Activated CD4-positive, alpha-beta T cell treated with anti-CD3 and anti-CD28 coated beads for 36 hours (primary cell): Measurements from ENCODE around the gene GLP2R. TPM values are rescaled to one million over a fixed set of nuclear protein-coding genes. Genes with fewer than 3 reads are reported as not detected.
"Not testable (repeated sequence)": the region's sequence is repeated elsewhere in the genome, so short reads cannot be mapped to it uniquely, and the experiment has no call there.

ENCODE experiments used
- ATAC-seq: fragments of 200-7000 bp; cut with Tn5 transposase; one replicate; pipeline ENCODE4 v1.10.0; 2021; ENCODE audit warnings: mild to moderate bottlenecking, moderate library complexity
- CTCF ChIA-PET: fragments of 350-600 bp; sonication (Branson Sonifier 250); formaldehyde crosslinking; loops from one replicate; lab custom pipeline; 2021; ENCODE audit warnings: antibody characterized with exemption; lab: Charles Lee
- POLR2A ChIA-PET: fragments of 350-600 bp; sonication (Branson Sonifier 250); formaldehyde crosslinking; loops from one replicate; lab custom pipeline; 2021; ENCODE audit warnings: antibody characterized with exemption, inconsistent platforms; lab: Charles Lee
- DNase-seq: peaks from one replicate; pipeline ENCODE4 v3.0.0-alpha.2; 2020
- H3K27ac Mint-ChIP-seq: one replicate; pipeline ENCODE4 v1.8.0; 2021; ENCODE audit warnings: mixed read lengths
- H3K27me3 Mint-ChIP-seq: one replicate; pipeline ENCODE4 v1.8.0; 2021; ENCODE audit warnings: mixed read lengths
- H3K36me3 Mint-ChIP-seq: one replicate; pipeline ENCODE4 v1.8.0; 2021; ENCODE audit warnings: low read depth, mixed read lengths
- H3K4me1 Mint-ChIP-seq: one replicate; pipeline ENCODE4 v1.8.0; 2021; ENCODE audit warnings: mixed read lengths
- H3K4me3 Mint-ChIP-seq: one replicate; pipeline ENCODE4 v1.8.0; 2021; ENCODE audit warnings: mild to moderate bottlenecking, moderate library complexity, mixed read lengths
- H3K9me3 Mint-ChIP-seq: one replicate; pipeline ENCODE4 v1.8.0; 2021; ENCODE audit warnings: low read depth, mixed read lengths
- intact Hi-C, 2 experiments: fragments of 100-400 bp; cut with DNase I in 1 of 2; cut with micrococcal nuclease in 1 of 2; formaldehyde crosslinking; loops; one replicate each; pipeline versions ENCODE4 v1.14.2 to v1.15.1; 2022 to 2024; cut with DNase I, micrococcal nuclease
- total RNA-seq, 2 experiments: library from RNA; stranded (reverse); gene quantifications; one replicate each; pipeline ENCODE4 v1.2.3, GENCODE V29; 2021

Gene GLP2R
- total RNA-seq, 2 experiments from 2014 or later, result not detected

- no peaks in the 10 kb centered on the region for H3K36me3 Mint-ChIP-seq
- POLR2A ChIA-PET, result no interaction called here
- no peaks in the 10 kb centered on the region for H3K4me1 Mint-ChIP-seq
- no peaks in the 10 kb centered on the region for H3K27me3 Mint-ChIP-seq
- no peak overlapping the region for H3K4me3 Mint-ChIP-seq
- no peaks in the 10 kb centered on the region for H3K9me3 Mint-ChIP-seq
- CTCF ChIA-PET, result no interaction called here
- no peak overlapping the region for H3K27ac Mint-ChIP-seq
- DNase-seq (no peak), ATAC-seq (no peak)
- intact Hi-C loops, result no loop called here
These were observed 90.4 kb downstream of the GLP2R start for GRCh38 chr17:9916108-9916507.

- intact Hi-C loops, result no loop called here
- Mint-ChIP-seq H3K4me3 (no peak overlapping the region), H3K4me1 (no peaks in the 10 kb centered on the region), H3K36me3 (no peaks in the 10 kb centered on the region), H3K9me3 (no peaks in the 10 kb centered on the region), H3K27me3 (no peaks in the 10 kb centered on the region), H3K27ac (no peak overlapping the region)
- ChIA-PET POLR2A (no interaction called here), CTCF (interaction anchor here (0.7 kb wide), 1 partner anchor 189 kb away, joined by 3 read pairs; no protein-coding TSS in a partner anchor)
- no peak for ATAC-seq
- no peak for DNase-seq
These were observed 91.4 kb downstream of the GLP2R start for GRCh38 chr17:9917131-9917530.

GRCh38 chr17:9917801-9918200 is 92.1 kb downstream of the GLP2R start:
- ChIA-PET POLR2A (no interaction called here), CTCF (interaction anchor here (0.7 kb wide), 1 partner anchor 190 kb away, joined by 3 read pairs; no protein-coding TSS in a partner anchor)
- Mint-ChIP-seq H3K4me1 (no peaks in the 10 kb centered on the region), H3K4me3 (no peak overlapping the region), H3K27ac (no peak overlapping the region), H3K36me3 (no peaks in the 10 kb centered on the region), H3K9me3 (no peaks in the 10 kb centered on the region), H3K27me3 (no peaks in the 10 kb centered on the region)
- DNase-seq, result no peak
- intact Hi-C loops, result no loop called here
- no peak for ATAC-seq

- no peak for ATAC-seq
- DNase-seq, result no peak
- intact Hi-C loops, result no loop called here
- Mint-ChIP-seq H3K27ac (no peak overlapping the region), H3K36me3 (no peaks in the 10 kb centered on the region), H3K4me1 (no peaks in the 10 kb centered on the region), H3K9me3 (no peaks in the 10 kb centered on the region), H3K4me3 (no peak overlapping the region), H3K27me3 (no peaks in the 10 kb centered on the region)
- CTCF ChIA-PET, result no interaction called here
- POLR2A ChIA-PET, result no interaction called here
These were observed 92.6 kb downstream of the GLP2R start for GRCh38 chr17:9918352-9918751.

GRCh38 chr17:9918804-9919352 is 93.2 kb downstream of the GLP2R start:
- Mint-ChIP-seq H3K9me3 (no peaks in the 10 kb centered on the region), H3K27ac (no peak overlapping the region), H3K36me3 (no peaks in the 10 kb centered on the region), H3K4me3 (no peak overlapping the region), H3K27me3 (no peaks in the 10 kb centered on the region), H3K4me1 (no peaks in the 10 kb centered on the region)
- ChIA-PET CTCF (no interaction called here), POLR2A (no interaction called here)
- intact Hi-C loops, result no loop called here
- ATAC-seq (no peak), DNase-seq (no peak)

GRCh38 chr17:9921216-9921615 is 95.5 kb downstream of the GLP2R start:
- H3K36me3 Mint-ChIP-seq, H3K9me3 Mint-ChIP-seq, H3K27me3 Mint-ChIP-seq, H3K27ac Mint-ChIP-seq, H3K4me3 Mint-ChIP-seq, H3K4me1 Mint-ChIP-seq, POLR2A ChIA-PET, ATAC-seq, DNase-seq: not testable (repeated sequence)
- CTCF ChIA-PET, result interaction anchor here (0.8 to 1.0 kb wide), 2 partner anchors 262 to 306 kb away, joined by 3 to 4 read pairs; no protein-coding TSS in a partner anchor
- intact Hi-C loops, result loop anchor here in 1 of 2 experiments (5.0 kb wide), 1 partner anchor 696 kb away; no protein-coding TSS in a partner anchor

GRCh38 chr17:9922012-9922848 is 96.5 kb downstream of the GLP2R start:
- DNase-seq, result no peak
- Mint-ChIP-seq H3K36me3 (no peaks in the 10 kb centered on the region), H3K4me3 (no peak overlapping the region), H3K9me3 (no peaks in the 10 kb centered on the region), H3K27me3 (no peaks in the 10 kb centered on the region), H3K4me1 (no peaks in the 10 kb centered on the region), H3K27ac (no peak overlapping the region)
- CTCF ChIA-PET, result no interaction called here
- intact Hi-C loops, result loop anchor here in 1 of 2 experiments (5.0 kb wide), 1 partner anchor 695 kb away; no protein-coding TSS in a partner anchor
- POLR2A ChIA-PET, result no interaction called here
- no peak for ATAC-seq

GRCh38 chr17:9924735-9925191 is 99.0 kb downstream of the GLP2R start:
- Mint-ChIP-seq H3K4me1 (no peaks in the 10 kb centered on the region), H3K27me3 (no peaks in the 10 kb centered on the region), H3K9me3 (no peaks in the 10 kb centered on the region), H3K4me3 (no peak overlapping the region), H3K27ac (no peak overlapping the region), H3K36me3 (no peaks in the 10 kb centered on the region)
- intact Hi-C loops, result loop anchor here in 1 of 2 experiments (1.0 to 5.0 kb wide), 3 partner anchors 35 to 693 kb away; no protein-coding TSS in a partner anchor
- CTCF ChIA-PET, result interaction anchor here (0.6 to 1.2 kb wide), 12 partner anchors 8 to 693 kb away, joined by 3 to 4 read pairs (median 3); no protein-coding TSS in a partner anchor
- POLR2A ChIA-PET, result no interaction called here
- DNase-seq (no peak), ATAC-seq (peak; percentile 58)

GRCh38 chr17:9925457-9925856 is 99.7 kb downstream of the GLP2R start:
- ChIA-PET POLR2A (no interaction called here), CTCF (interaction anchor here (0.5 to 1.2 kb wide), 3 partner anchors 33 to 433 kb away, joined by 3 to 4 read pairs (median 3); no protein-coding TSS in a partner anchor)
- DNase-seq (no peak), ATAC-seq (no peak)
- H3K36me3 Mint-ChIP-seq, result no peaks in the 10 kb centered on the region
- no peak overlapping the region for H3K27ac Mint-ChIP-seq
- intact Hi-C loops, result no loop called here
- H3K4me1 Mint-ChIP-seq, result no peaks in the 10 kb centered on the region
- no peaks in the 10 kb centered on the region for H3K27me3 Mint-ChIP-seq
- H3K4me3 Mint-ChIP-seq, result no peak overlapping the region
- H3K9me3 Mint-ChIP-seq, result no peaks in the 10 kb centered on the region

GRCh38 chr17:9926150-9926804 is 100.6 kb downstream of the GLP2R start:
- Mint-ChIP-seq H3K27me3 (no peaks in the 10 kb centered on the region), H3K4me3 (no peak overlapping the region), H3K36me3 (no peaks in the 10 kb centered on the region), H3K4me1 (no peaks in the 10 kb centered on the region), H3K9me3 (no peaks in the 10 kb centered on the region), H3K27ac (no peak overlapping the region)
- DNase-seq (no peak), ATAC-seq (no peak)
- POLR2A ChIA-PET, result no interaction called here
- CTCF ChIA-PET, result interaction anchor here (0.5 to 1.0 kb wide), 3 partner anchors 250 to 691 kb away, joined by 3 to 4 read pairs (median 3); no protein-coding TSS in a partner anchor
- intact Hi-C loops, result no loop called here

- ChIA-PET CTCF (no interaction called here), POLR2A (no interaction called here)
- Mint-ChIP-seq H3K27ac (no peak overlapping the region), H3K4me3 (no peak overlapping the region), H3K36me3 (no peaks in the 10 kb centered on the region), H3K27me3 (no peaks in the 10 kb centered on the region), H3K4me1 (no peaks in the 10 kb centered on the region), H3K9me3 (no peaks in the 10 kb centered on the region)
- ATAC-seq (no peak), DNase-seq (no peak)
- intact Hi-C loops, result no loop called here
These were observed 103.0 kb downstream of the GLP2R start for GRCh38 chr17:9928601-9929333.
